Measurements from ENCODE around the gene AAGAB.
"Not testable (repeated sequence)": the region's sequence is repeated elsewhere in the genome, so short reads cannot be mapped to it uniquely, and the experiment has no call there.

Gene AAGAB

GRCh38 chr15:67170143-67170925 lies 84.1 kb downstream of the AAGAB start:
- DNase-seq: no peak

- no peak for DNase-seq
Measured at GRCh38 chr15:67168694-67169093, 85.8 kb downstream of the AAGAB start.

GRCh38 chr15:67167091-67167490 lies 87.4 kb downstream of the AAGAB start:
- DNase-seq: no peak

- no peak for DNase-seq
Measured at GRCh38 chr15:67166280-67167009, 88.0 kb downstream of the AAGAB start.

GRCh38 chr15:67165254-67166253 lies 88.9 kb downstream of the AAGAB start:
- no peak for DNase-seq

GRCh38 chr15:67164811-67165253 lies 89.6 kb downstream of the AAGAB start:
- DNase-seq: no peak

- no peak for DNase-seq
Measured at GRCh38 chr15:67164401-67164791, 90.1 kb downstream of the AAGAB start.

- DNase-seq: no peak
Measured at GRCh38 chr15:67163180-67163579, 91.3 kb downstream of the AAGAB start.

GRCh38 chr15:67161881-67162280 lies 92.6 kb downstream of the AAGAB start:
- DNase-seq: no peak

- no peak for DNase-seq
Measured at GRCh38 chr15:67161412-67161811, 93.0 kb downstream of the AAGAB start.

- no peak for DNase-seq
Measured at GRCh38 chr15:67158367-67158766, 96.1 kb downstream of the AAGAB start.

- DNase-seq: no peak
Measured at GRCh38 chr15:67157521-67158252, 96.8 kb downstream of the AAGAB start.

- no peak for DNase-seq
Measured at GRCh38 chr15:67156834-67157233, 97.6 kb downstream of the AAGAB start.

- DNase-seq: no peak
Measured at GRCh38 chr15:67156426-67156825, 98.0 kb downstream of the AAGAB start.

- no peak for DNase-seq
Measured at GRCh38 chr15:67154249-67154648, 100.2 kb downstream of the AAGAB start.

- DNase-seq: not testable (repeated sequence)
Measured at GRCh38 chr15:67153044-67153443, 101.4 kb downstream of the AAGAB start.

- no peak for DNase-seq
Measured at GRCh38 chr15:67152429-67152828, 102.0 kb downstream of the AAGAB start.
